DMS 273 (cell line): ENCODE measurements around the gene PSMD10.

Source experiments
- DNase-seq: peaks from one replicate; lab custom pipeline; 2025; ENCODE audit not compliant: unreplicated experiment; lab: John Stamatoyannopoulos, UW

The PSMD10 gene

GRCh38 chrX:108072746-108073145 lies 18.6 kb downstream of the PSMD10 start:
- no peak for DNase-seq

- no peak for DNase-seq
These were observed 19.8 kb downstream of the PSMD10 start for GRCh38 chrX:108071578-108071977.

- DNase-seq = no peak
These were observed 20.5 kb downstream of the PSMD10 start for GRCh38 chrX:108070891-108071290.

GRCh38 chrX:108068121-108068520 lies 23.2 kb downstream of the PSMD10 start:
- no peak for DNase-seq

- no peak for DNase-seq
These were observed 26.7 kb downstream of the PSMD10 start for GRCh38 chrX:108064613-108065012.

GRCh38 chrX:108064001-108064400 lies 27.3 kb downstream of the PSMD10 start:
- no peak for DNase-seq

GRCh38 chrX:108059801-108060200 lies 31.5 kb downstream of the PSMD10 start:
- no peak for DNase-seq

- no peak for DNase-seq
These were observed 35.8 kb downstream of the PSMD10 start for GRCh38 chrX:108055546-108055945.

- no peak for DNase-seq
These were observed 38.1 kb downstream of the PSMD10 start for GRCh38 chrX:108053218-108053617.

- no peak for DNase-seq
These were observed 41.7 kb downstream of the PSMD10 start for GRCh38 chrX:108049649-108050048.

GRCh38 chrX:108044554-108045256 lies 46.6 kb downstream of the PSMD10 start, which contains the start of gene VSIG1:
VSIG1 (plus strand) TSS chrX:108045065; CDS start chrX:108045131, 66 bp downstream.
- no peak for DNase-seq

- DNase-seq = no peak
These were observed 54.9 kb downstream of the PSMD10 start for GRCh38 chrX:108036298-108036973.

GRCh38 chrX:108034725-108035124 lies 56.6 kb downstream of the PSMD10 start:
- no peak for DNase-seq
